NCI-H2107 treated with DMSO at 0.1 percent for 48 hours (cell line): ENCODE results near the gene CUTC.
"Not testable (repeated sequence)": the region's sequence is repeated elsewhere in the genome, so short reads cannot be mapped to it uniquely, and the experiment has no call there.

Experiments used
- DNase-seq: peaks from one replicate; lab custom pipeline; 2025; ENCODE audit not compliant: unreplicated experiment; lab: John Stamatoyannopoulos, UW

Gene CUTC, protein sequence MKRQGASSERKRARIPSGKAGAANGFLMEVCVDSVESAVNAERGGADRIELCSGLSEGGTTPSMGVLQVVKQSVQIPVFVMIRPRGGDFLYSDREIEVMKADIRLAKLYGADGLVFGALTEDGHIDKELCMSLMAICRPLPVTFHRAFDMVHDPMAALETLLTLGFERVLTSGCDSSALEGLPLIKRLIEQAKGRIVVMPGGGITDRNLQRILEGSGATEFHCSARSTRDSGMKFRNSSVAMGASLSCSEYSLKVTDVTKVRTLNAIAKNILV

DNA sequence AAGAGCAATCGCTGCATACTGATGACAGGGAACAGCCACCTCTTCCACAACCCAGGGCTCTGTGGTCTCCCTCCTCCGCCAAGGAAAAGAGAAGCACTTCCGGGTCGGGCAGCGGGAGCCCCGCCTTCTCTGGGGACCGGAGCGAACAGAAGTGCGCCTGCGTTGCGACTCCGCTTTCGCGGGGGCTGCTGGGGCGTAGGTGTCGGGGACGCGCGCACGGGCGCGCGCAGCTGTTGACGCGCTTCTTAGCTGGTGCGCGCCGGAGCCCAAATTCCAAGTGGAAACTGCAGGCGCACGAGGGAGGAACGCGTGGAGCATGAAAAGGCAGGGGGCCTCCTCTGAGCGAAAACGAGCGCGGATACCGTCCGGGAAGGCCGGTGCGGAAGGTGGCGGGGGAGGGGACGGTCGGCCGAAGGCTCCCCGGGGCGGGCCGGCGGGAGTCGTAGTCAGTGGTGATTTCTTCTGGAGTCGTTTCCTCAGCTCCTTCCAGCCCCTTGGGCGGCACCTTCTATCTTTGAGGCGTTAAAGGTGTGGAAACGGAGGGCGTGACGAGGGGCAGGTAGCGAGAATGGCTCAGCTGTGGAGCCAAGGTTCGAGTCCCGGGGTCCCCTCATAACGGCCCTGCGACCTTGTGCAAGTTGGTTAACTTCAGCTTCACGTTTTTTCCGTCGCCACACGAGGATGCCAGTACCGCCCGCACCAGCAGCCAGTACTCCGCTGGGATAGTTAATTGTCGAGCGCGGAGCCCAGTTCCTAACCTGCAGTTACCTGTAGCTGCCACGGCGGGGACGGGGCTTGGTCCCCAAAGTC, at the start of gene CUTC, which contains the start of gene COX15:
Gene CUTC (plus strand): TSS at position 202 of the 810 bp plus-strand sequence. CDS start 115 bp downstream, at position 317.
Gene COX15 (minus strand): TSS at position 95 of the 810 bp plus-strand sequence. CDS start 78 bp downstream, at position 17.
- DNase-seq = peak; percentile 69

DNA sequence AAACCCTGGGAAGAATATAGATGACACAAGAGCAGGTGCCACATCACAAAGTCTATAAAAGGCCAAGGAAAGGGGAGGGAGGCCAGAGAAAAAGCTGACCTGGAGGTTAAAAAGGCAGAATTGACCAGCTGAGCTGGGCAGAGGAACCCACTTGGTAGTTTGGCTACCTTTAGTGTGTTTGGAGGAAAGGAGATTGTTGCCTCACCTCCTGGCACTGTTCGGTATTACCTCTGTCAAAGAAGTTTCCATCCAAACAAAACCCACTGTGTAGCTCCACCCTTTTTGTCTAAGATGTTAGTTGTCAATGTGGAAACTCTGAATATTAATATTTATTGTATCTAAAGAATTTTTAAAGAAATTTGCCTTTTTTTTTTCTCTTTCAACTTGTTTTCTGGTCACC, 49.3 kb upstream of the CUTC start:
- no peak for DNase-seq

DNA sequence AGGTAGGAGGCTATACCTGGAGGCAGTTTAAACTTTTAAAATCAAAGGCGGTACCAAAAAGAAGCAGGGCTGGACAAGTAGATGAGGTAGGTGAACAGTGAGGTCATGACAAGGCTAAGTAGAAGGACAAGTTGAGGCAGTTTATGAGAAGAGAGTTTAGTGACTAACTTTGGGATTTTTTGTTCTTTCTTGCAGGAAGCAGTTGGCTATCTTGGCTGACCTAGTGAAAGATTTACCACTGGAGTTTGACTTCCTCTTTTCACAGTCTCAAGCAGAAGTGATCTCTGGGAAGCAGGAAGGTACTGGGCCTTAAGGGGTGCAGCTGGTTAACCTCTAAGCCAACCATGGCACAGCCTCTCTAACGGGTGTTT, 46.5 kb upstream of the CUTC start:
- DNase-seq = no peak

DNA sequence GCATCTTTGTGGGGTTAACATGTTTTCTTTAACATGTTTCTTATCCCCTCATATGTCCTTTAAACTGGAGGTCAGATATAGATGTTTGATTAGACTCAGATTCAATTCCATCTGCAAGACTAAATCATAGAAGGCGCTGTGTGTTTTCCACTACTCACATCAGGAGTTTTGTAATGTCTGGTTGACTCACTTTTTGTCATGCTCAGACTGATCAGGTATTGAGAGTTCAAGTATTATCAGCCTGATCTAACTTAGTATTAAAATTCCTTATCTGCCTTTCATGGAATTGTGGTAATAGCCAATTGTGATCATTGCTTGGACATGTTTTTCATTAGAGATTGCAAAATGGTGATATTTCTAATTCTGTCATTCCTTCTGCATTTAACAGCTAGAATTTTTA, 42.6 kb upstream of the CUTC start:
- DNase-seq = no peak

DNA sequence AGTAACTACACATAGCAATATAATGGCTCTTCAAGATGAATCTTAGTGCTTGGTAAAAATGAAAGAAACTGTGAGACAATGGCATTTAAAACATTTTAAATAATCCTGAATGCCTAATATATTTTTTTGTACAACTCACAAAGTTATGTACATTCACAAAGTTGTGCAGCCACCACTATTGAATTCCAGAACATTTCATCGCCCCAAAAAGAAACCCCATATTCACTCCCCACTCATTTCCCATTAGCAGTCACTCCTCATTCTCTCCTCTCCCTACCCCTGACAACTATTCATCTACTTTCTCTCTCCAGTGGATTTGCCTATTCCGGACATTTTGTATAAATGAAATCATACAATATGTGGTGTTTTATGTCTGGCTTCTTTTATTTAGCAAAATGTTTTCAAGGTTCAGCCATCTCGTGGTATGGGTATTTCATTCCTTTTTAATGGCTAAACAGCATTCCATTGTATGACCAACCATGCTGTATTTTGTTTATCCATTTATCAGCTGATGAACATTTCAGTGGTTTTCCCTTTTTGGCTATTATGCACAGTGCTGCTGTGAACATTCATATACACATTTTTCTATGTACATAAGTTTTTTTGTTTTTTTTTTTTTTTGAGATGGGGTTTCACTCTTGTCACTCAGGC, 38.0 kb upstream of the CUTC start:
- DNase-seq = no peak

DNA sequence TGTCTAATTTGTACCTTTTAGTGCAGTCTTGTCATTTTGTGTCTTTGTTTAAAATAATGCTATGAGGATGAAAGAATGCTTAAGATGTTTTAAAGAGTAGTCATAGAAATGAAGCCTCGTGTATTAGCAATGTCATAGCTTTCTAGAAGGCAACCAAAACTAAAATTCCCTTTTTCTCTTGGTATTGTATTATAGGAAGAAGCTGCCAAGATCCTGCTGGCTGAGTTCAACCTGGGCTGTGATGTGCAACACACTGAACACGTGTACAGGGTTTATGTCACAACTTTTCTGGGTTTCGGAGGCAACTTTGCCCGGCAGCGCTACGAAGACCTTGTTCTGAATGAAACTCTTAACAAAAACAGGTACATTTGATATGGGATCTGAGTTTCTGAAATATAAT, 36.3 kb upstream of the CUTC start:
- DNase-seq = no peak

DNA sequence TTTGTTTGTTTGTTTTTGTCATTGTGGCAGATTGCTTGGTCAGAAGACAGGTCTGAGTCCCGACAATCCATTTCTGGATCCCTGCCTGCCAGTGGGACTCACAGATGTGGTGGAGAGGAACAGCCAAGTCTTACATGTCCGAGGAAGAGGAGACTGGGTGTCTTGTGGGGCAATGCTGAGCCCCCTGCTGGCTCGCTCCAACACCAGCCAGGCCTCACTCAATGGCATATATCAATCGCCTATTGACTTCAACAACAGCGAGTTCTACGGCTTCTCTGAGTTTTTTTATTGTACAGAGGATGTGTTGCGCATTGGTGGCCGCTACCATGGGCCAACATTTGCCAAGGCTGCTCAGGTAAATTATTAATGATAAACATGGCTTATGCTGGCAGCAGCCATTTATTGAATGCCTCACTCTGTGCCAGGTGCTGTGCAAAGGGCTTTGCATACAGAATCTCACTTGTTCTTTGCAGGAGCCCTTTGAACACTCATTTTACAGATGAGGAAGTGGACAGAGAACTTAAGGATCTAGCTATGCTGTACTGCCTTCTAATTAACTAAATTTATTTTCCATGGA, 33.4 kb upstream of the CUTC start:
- no peak for DNase-seq

DNA sequence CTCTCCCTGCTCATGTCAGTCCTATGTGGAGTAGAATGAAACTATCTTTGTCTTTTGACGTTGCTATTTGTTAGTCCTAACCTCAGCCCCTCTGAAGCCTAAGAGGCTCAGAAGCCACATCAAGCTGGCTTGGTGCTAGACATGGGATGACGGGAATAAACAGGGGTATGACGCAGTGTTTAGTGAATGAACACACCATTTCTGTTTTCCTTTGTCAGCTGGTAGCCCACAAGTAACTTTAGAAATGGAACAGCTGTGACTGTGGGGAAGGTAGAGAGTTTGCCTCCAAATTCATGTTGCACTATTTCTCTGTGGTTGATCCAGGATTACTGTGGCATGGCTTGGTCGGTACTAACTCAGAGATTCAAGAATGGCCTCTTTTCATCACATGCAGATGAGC, 31.4 kb upstream of the CUTC start:
- no peak for DNase-seq

DNA sequence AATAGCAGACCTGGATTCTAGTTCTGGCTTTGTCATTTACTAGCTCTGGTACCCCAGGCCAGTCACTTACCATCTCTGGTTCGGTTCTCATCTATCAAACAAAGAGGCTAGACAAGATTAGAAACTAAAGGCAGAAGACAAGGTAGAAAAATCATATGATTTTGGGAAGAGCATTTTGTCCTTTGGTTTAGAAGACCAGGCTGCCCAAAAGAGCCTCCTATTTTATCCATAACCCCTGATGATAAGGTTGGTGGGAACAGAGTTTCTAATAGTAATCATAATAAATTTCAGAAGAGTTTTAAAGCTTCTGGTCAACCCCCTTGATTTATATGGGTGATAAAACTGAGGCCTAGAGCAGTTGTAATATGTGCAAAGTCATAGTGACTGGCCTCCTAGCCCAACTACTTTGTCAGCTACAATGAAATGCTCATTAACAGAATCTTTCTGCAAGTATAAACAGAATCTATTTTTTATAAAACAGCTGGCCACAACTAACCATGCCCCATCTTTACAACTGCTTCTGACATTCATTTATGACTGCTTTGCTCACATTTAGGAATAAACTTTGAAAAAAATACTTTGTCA, 23.5 kb upstream of the CUTC start:
- DNase-seq = no peak

DNA sequence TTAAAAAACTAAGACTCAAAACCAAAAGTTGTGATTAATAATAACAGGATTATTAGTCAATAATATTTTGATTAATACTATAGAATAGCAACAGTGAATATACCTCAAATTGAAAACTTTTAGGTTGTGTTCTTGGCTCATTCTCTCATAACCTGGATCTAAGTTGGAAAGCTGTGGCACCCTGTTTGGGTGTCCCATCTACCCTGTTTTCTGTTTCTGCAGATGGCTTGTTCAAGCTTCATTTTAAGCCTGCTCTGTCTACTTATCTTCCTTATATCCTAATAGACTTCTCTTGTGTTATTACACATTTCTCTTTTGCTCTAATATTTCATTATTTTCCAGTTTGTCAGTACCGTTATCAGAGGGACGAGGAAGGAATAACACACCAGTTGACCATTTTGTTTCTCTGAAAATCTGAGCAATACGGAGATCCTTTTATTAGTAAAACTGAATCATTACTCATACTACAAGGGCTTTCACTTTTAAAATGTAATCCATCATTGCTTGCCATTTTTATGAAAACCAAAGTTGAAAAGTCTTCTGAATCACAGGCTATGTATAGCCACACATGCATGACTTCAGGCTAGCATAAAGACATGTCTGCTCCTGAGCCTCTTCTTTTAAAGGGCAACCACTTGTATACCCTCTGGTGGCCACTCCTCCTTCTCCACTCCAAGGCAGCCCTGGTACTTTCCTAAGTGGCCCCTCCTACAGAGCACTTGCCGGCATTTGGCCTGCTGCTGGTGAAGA, 22.4 kb upstream of the CUTC start:
- no peak for DNase-seq

DNA sequence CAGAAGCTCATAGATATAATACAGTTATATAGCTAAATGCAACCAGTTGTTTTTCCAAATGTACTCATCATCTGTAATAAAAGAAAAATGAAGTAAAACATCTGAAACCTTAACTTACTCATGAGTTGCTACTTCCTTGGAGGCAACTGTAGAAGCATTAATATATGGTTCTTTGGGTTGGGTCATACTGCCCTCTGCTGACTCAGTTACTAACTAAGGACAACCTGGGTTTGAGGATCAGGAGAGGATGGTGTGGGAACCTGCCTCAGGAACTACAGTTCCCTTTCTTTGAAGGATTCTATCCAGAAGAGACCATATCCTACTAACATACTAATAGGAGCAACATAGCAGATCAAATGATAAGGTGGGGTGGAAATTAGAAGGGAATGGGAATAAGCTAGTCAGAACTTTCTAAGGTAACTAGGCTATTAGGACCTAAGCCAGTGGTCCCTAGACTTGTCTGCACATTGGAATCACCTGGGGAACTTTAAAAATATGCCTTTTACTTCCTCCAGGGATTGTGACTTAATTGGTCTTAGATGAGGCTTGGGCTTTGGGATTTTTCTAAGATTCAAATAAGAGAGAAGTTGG, 20.8 kb upstream of the CUTC start:
- DNase-seq = no peak

DNA sequence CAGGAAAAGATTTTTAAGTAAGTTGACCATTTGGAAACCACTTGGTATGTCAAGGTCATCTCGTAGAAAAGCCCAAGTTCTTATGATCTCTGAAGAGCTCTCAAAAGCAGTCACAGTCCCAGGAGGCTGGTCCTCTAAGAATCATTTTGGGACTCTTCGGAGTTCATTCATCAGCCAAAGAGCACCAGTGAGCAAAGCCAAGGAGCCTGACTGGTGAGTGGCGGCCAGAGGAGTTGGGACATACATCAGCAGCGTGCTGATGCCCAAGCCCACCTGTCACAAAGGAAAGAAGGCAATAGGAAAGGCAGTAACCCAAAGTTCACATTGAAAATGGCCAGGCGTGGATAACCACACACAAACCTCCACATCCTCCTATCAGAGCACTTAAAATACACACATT, 17.6 kb upstream of the CUTC start:
- DNase-seq = no peak

DNA sequence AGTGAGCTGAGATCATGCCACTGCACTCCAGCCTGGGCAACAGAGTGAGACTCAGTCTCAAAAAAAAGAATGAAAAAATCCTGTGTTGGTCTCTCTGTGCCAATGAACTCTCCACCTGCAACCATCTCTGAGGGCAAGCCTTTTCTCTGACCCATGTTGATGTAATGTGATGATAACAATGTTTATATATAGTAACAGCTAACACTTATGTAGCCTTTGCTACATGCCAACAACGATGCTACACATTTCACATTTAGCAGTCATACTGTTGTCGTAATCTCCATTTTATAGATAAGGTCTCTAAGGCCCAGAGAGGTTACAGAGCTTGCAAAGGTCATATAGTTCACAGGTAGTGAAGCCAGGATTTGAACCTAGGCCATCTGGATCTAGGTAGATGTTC, 11.6 kb upstream of the CUTC start:
- DNase-seq = no peak

DNA sequence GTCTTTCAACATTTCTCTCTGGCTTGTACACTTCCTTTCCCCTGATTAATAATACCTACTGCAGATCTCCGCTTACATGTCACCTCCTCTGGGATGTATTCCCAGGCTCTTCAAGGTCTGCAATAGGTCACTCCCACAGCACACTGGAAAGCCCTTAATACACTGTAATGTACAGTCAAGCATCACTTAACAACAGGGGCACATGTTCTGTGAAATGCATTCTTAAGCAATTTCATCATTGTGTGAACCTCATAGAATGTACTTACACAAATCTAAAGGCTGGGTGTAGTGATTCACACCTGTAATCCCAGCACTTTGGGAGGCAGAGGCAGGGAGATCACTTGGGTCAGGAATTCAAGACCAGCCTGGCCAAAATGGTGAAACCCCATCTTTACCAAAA, 2.0 kb upstream of the CUTC start:
- no peak for DNase-seq

DNA sequence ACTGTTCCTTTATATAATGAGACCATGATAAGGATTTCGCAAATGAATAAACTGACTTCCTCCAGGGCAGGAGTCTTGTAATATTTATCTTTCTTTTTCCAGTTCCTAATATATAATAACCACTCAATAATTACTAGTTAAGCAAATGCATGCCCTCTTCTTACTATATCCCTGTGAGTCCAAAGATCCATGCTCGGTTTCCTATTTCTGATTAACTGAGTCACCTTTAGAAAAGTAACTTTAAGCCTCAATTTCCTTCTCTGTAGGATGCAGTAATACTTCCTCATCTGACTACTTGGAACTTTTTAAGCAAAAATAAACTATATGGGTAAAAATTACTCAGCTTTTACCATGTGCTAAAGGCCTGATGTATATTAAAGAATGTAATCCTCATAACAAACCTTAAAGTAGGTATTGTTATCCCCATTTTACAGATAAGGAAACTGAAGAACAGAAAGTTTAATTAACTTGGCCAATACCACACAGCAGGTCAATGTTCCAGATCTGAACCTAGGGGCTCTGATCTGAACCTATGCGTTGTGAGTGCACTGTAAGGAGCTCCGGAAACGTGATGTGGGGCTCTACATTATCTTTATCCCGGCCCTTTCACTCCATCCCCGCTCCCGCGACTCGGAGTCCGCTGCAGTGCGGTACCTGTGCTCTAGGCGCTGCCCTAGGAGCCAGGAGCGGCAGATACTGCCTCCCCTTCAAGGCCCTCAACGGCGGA, 565 bp upstream of the CUTC start:
- no peak for DNase-seq

DNA sequence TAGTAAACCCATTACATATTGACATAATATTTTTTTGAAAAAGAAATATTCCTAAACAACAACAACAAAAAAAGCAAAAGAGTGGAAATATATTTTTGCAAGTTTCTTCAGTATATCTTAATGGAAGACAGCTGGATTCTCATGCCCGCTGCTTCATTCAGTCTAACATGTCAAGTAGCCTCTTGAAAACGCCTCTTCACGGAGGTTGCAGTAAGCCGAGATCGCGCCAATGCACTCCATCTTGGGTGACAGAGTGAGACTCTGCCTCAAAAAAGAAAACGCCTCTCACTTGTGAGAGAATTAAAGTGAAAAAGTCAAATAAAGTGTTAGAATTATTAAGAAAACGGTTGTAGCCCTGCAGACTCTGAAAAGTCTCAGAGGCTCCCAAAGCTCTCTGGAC, 1.3 kb downstream of the CUTC start:
- DNase-seq = no peak

DNA sequence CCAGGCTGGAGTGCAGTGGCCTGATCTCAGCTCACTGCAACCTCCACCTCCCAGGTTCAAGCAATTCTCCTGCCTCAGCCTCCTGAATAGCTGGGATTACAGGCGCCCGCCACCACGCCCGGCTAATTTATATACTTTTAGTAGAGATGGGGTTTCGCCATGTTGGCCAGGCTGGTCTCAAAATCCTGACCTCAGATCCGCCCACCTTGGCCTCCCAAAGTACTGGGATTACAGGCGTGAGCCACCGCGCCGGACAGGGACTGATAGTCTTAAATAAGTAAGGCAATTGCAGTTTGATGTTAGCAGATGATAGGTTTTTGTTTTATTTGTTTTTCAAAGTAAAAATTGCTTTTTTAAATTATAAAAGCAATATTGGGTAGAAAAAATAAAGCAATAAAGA, 2.1 kb downstream of the CUTC start:
- not testable (repeated sequence) for DNase-seq

DNA sequence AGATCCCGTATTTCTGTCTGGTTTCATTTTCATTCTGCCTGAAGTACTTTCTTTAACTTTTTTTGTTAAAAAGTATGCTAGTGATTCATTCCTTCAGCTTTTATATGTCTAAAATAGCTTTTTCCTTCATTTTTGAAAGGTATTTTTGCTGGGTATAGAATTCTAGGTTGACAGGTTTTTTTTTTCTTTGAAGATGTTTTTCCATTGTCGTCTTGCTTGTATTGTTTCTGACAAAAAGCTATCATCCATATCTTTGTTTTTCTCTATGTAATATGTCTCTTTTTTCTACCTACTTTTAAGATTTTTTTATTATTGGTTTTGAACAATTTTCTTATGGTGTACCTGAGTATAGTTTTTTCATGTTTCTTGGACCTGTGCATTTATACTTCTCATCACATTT, 8.2 kb downstream of the CUTC start:
- DNase-seq = no peak

DNA sequence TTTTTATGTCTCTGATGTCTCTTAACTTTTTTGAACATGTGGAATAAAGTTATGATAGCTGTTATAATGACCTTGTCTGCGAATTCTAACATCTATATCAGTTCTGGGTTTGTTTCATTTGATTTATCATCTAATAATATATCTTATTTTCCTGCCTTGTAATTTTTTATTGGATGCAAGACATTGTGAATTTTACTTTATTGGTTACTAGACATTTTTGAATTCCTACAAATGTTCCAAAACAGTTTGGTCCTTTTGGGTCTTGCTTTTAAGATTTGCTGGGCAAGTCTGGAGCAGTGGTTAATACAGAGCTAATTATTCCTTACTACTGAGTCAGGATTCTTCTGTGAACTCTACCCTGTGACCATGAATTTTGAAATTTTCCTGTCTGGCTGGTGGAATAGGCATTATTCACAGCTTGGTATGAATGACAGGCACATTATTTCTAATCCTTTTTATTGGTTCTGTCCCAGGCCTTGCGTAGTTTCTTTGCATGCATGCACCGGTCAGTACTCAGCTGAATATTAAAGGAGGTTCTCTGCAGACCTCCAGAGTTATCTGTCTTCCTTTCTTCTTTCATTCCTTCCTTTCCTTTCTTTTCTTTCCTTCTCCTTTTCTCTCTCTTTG, 9.0 kb downstream of the CUTC start:
- DNase-seq = no peak
